Head of caudate nucleus (tissue), 42 donors: ENCODE results near the gene IFFO2.

ENCODE experiments used
- DNase-seq, 42 donors: peaks; one replicate each; pipeline versions ENCODE4 v3.0.0 to v3.0.0-alpha.2; 2020 to 2021; ENCODE audit warnings: mixed read lengths in 7 of 42
- intact Hi-C: fragments of 100-400 bp; cut with DNase I; formaldehyde crosslinking; loops from one replicate; pipeline ENCODE4 v1.15.0; 2022

IFFO2 gene

DNA sequence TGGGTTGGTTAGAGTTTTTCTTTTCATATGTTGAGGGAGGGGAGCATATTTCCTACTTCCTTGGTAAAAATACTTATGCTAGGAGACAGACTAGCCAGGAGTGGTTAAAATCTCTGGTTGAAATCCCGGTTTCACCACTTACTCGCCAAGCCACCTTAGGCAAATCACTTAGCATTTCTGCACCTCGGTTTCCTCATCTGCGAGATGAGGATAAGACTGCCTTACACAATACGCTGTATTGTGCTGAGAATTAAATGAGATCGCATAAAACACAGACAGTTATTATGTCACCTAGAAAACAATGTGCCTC, 1.4 kb downstream of the IFFO2 start:
- DNase-seq = no peak
- intact Hi-C loops = no loop called here

DNA sequence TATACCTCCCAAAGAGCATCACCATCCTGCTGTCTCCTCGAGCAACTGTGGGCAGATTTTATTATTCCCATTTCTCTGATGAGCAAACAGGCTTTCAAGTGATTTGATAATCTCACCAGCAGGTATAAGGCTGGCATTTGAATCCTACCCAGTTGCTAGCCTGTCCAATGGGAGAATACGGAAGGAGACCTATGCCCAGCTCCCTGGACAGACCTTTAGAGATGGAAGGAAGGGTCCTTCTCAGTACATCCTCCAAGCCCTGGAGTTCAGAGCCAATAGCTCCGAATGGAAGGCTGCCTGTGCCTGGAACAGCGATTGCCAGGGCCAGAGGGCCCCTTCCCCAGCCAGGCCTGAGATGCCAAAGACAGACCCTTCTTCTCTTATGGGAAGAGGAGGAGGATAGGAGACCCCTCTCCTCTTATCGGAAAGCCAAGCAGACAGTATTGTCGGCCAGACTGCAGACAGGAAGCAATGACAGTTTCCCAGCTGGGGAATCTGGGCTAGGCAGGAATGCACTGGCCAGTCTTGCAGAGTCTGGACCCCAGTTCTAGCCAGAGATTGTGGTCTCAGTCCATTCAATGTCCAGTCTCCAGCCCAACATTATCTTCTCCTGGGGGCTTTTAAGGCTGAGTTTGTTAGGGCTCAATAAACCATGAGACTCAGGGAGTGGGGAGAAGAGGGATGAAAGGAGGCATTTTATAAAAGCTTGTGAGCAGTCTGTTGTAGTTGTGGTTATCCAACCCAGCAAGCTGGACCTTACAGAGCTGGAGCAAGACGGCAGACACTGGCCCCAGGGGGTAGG, 2.0 kb downstream of the IFFO2 start:
- peak in 2 of 42 donors; percentile 47 to 62 for DNase-seq
- intact Hi-C loops = loop anchor here (5.0 kb wide), 1 partner anchor 47 kb away; no protein-coding TSS in a partner anchor

- no peak for DNase-seq
- intact Hi-C loops = loop anchor here (5.0 kb wide), 1 partner anchor 46 kb away; no protein-coding TSS in a partner anchor
Observed at GRCh38 chr1:18953731-18954231, 2.7 kb downstream of the IFFO2 start.

GRCh38 chr1:18951818-18952391, 4.6 kb downstream of the IFFO2 start:
- no peak for DNase-seq
- intact Hi-C loops = loop anchor here (5.0 kb wide), 1 partner anchor 45 kb away; no protein-coding TSS in a partner anchor

GRCh38 chr1:18951416-18951815, 5.1 kb downstream of the IFFO2 start:
- intact Hi-C loops = loop anchor here (5.0 kb wide), 1 partner anchor 44 kb away; no protein-coding TSS in a partner anchor
- peak in 5 of 42 donors; percentile 29 to 50 (median 44) for DNase-seq

DNA sequence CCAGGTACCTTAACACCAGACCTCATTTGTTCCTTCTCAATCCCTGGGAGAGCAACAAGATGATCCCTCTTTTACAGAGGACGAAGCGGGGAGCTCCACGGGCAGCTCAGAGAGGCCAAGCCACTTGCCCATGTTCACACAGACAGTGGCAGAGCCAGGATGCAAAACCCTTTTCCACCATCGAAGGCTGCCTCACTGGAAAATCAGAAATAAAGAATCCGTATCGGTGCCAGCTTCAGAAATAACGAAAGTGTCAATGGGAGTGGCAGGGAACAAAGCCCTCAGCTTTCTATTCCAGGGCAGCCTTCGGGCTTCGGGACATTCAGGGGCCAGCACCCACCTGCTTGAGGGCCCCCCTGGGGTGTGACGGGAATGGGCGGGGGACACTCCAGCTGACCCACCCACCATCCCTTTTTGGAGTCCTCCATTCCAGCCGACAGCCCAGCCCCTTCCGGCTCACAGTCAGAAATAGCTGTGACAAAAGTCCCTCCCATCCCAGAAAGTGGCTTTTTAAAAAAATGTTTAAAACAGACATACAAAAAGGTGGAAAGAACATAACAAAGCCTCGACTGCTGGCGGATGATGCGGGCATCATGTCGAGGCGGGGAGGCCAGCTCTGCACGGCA, 6.0 kb downstream of the IFFO2 start:
- DNase-seq = peak in 5 of 42 donors; percentile 24 to 68 (median 44)
- intact Hi-C loops = loop anchor here (5.0 kb wide), 1 partner anchor 43 kb away; no protein-coding TSS in a partner anchor

GRCh38 chr1:18949686-18950400, 6.6 kb downstream of the IFFO2 start:
- DNase-seq = peak in 39 of 42 donors; percentile 43 to 87 (median 70)

DNA sequence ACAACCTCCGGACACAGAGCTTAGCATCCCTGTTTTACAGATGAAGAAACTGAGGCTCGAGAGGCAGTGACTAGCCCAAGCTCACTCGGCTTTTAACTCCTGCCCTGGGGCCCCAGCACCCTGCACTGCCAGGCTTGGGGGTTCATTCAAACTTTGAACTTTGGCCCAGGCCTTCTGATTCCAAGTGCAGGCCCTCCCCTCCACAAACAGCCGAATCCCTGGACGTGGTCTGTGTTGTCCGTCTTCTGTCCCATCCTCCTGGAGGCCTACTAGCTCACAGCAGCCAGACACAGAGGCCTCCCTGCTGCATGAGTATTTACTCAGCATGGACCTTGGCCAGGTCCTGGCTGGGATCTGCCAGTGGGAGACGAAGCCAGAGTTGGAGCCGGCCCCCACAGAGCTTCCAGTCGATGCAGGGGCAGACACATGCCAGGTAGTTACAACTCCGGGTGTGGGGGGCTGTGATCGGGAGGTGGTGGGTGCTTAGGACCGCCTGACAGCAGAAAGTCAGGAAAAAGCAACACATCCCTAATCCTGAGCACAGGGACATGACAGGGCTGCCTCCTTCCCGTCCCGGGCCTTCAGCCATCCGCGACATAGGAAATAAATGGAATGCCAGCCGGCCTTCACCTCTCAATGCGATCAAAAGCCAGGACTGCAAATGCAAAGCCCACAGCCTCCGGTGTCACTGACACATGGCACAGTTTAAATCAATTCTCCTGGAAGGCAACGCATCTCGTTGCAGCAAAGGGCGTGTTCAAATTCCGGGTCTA, 7.4 kb downstream of the IFFO2 start:
- intact Hi-C loops = no loop called here
- peak in 1 of 42 donors; percentile 30 for DNase-seq

More at GRCh38 chr1:18949686-18950400, 6.6 kb downstream of the IFFO2 start:
- intact Hi-C loops = loop anchor here (5.0 kb wide), 1 partner anchor 43 kb away; no protein-coding TSS in a partner anchor

DNA sequence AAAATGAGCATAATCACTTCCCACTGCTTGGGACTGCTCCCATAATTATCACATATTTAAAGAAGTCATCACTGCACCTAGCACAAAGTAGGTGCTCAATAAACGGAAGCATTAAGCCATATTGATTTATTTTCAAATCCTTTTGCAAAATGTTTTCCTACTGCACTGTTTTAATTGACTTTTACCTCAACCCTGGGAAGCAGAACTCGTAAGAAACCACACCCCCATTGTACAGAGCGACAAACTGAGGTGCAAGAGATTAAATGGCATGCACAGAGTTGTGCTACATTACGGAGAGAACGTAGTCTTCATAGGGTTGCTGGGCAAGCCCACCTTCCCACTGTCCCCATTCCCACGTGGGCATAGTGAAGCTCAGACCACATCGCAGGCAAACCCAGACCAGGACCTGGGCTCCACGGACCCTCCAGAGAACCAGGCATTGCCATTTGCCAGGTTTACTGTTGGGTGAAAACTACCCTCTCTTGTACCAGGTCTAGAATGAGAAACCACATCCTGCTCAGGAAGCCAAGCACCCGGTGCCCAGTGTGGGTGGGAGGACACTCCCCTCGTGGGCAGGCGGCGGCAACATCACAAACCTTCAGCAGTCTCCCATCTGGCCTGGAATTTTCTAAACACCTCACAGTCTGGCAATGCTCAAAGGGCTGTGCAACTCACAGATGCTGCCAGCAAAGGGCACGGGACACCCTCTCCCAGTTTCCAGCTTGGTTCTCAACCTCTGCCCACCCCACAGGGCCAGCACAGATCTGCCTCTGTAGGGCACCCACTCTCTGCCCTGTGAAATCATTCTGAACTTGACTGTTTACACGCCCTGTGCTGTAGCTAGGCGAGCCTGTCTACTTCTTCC, 8.2 kb downstream of the IFFO2 start:
- intact Hi-C loops = no loop called here
- DNase-seq = no peak

GRCh38 chr1:18947570-18947969, 8.9 kb downstream of the IFFO2 start:
- intact Hi-C loops = no loop called here
- peak in 20 of 42 donors; percentile 31 to 80 (median 57) for DNase-seq

GRCh38 chr1:18946550-18947381, 9.7 kb downstream of the IFFO2 start:
- DNase-seq = peak in 2 of 42 donors; percentile 55 to 77
- intact Hi-C loops = no loop called here

DNA sequence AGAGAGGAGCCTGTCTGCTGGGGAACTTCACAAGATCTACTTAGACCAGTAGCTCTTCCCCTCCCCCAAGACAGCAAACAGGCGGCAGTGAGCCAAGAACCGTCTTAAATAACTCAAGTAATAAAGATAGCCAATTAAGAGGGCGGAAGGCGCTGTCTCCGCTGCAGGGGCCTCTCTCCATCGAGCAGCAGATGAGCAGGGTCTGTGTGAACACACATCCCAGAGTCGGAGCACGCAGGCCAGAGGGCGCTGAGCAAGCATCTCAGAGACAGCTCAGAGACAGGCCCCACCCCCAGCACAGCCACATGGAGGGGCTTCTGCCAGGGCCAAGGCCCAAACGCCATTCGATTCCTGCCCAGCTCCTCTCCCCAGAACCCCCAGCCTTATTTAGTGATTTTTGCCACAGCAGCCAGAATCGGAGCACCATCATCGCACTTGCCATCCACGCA, 11.1 kb downstream of the IFFO2 start:
- DNase-seq = peak in 30 of 42 donors; percentile 44 to 82 (median 62)
- intact Hi-C loops = no loop called here

- DNase-seq = peak in 8 of 42 donors; percentile 36 to 66 (median 45)
- intact Hi-C loops = no loop called here
Observed at GRCh38 chr1:18944810-18945209, 11.7 kb downstream of the IFFO2 start.

GRCh38 chr1:18943914-18944572, 12.4 kb downstream of the IFFO2 start:
- intact Hi-C loops = no loop called here
- peak in 1 of 42 donors; percentile 14 for DNase-seq

DNA sequence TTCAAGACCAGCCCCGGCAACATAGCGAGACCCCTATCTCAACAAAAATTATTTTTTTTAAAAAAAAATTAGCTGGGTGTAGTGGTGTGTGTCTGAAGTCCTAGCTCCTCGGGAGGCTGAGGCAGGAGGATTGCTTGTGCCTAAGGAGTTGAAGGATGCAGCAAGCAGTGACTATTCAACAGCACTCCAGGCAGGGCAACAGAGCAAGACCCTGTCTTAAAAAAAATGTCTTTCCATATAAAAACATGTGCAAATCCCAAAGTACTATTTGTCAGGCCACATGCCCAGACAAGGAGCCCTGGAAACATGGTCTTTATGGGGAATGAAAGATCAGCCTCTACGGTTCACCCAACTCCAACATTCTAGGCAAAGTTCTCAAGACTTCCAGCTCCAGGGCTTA, 13.3 kb downstream of the IFFO2 start:
- peak in 1 of 42 donors; percentile 10 for DNase-seq
- intact Hi-C loops = no loop called here

DNA sequence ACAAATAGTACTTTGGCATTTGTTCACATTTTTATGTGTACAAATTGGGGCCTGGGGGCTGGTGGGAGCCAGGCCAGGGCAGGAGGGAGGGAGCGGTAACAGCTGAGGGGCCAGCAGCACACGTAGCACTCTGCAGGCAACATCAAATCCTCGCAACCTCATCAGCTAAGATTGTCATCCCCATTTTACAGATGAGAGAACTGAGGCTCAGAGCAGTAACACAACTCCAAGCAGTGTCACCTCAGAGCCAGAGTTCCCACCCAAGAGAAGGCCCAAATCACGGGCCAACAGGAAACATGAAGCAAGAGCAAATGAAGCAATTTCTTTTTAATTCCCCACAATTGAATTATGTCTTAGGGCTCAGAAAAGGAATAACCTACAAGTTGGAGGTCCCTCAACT, 14.1 kb downstream of the IFFO2 start:
- intact Hi-C loops = no loop called here
- no peak for DNase-seq
